OCI-LY7 (cell line): ENCODE measurements around the gene IGFBP4.
"Not testable (repeated sequence)": the region's sequence is repeated elsewhere in the genome, so short reads cannot be mapped to it uniquely, and the experiment has no call there.

Experiments
- CTCF ChIP-seq: fragments of 200-600 bp; sonication (generic); conservative IDR thresholded peaks from 2 replicates; pipeline ENCODE4 v1.5.1; 2014; ENCODE audit warnings: mild to moderate bottlenecking, antibody characterized with exemption, low read length, moderate library complexity, mixed read lengths
- EZH2phosphoT487 ChIP-seq: fragments of 200-600 bp; sonication (generic); IDR thresholded peaks from 2 replicates; pipeline ENCODE4 v1.6.1; 2018; ENCODE audit warnings: low read depth, borderline replicate concordance, mild to moderate bottlenecking, mixed run types, antibody characterized with exemption, low read length, moderate library complexity, mixed read lengths

- TF ChIP-seq CTCF, EZH2phosphoT487: not testable (repeated sequence)
Observed at GRCh38 chr17:40414312-40414711, 28.9 kb upstream of the IGFBP4 start.
